Peyer's patch (tissue), 4 donors: ENCODE measurements around the gene PRKCZ. TPM values are rescaled to one million over a fixed set of nuclear protein-coding genes. Genes with fewer than 3 reads are reported as not detected.

Experiments used
- DNase-seq, 3 donors: peaks; one replicate each; pipeline ENCODE4 v3.0.0-alpha.2; 2017 to 2019
- H3K27ac ChIP-seq, 4 donors: fragments of 200-600 bp; sonication (generic); one replicate each; pipeline ENCODE4 v1.5.1; 2016 to 2019
- H3K27me3 ChIP-seq, 2 donors: fragments of 200-600 bp; sonication (generic); one replicate each; pipeline ENCODE4 v1.5.1; 2019
- H3K36me3 ChIP-seq, 3 donors: fragments of 200-600 bp; sonication (generic); one replicate each; pipeline ENCODE4 v1.5.1; 2016 to 2019
- H3K4me1 ChIP-seq, 4 donors: fragments of 200-600 bp; sonication (generic); one replicate each; pipeline ENCODE4 v1.5.1; 2016 to 2019
- H3K4me3 ChIP-seq, 4 donors: fragments of 200-600 bp; sonication (generic); 1 replicate in 3 of 4; 2 replicates in 1 of 4; pipeline ENCODE4 v1.5.1; 2016 to 2019; ENCODE audit warnings: mild to moderate bottlenecking in 1 of 4
- H3K9me3 ChIP-seq, 4 donors: fragments of 200-600 bp; sonication (generic); one replicate each; pipeline ENCODE4 v1.5.1; 2016 to 2019; ENCODE audit warnings: mild to moderate bottlenecking in 1 of 4
- POLR2A ChIP-seq, 2 donors: fragments of 450-650 bp; IDR thresholded peaks; one replicate each; pipeline ENCODE4 v1.5.1; 2017; ENCODE audit warnings: antibody characterized with exemption in 2 of 2, mild to moderate bottlenecking in 2 of 2, moderate library complexity in 2 of 2
- total RNA-seq, 4 donors: library from RNA; depleted of rRNA; stranded (reverse); fragments of >200 nt; gene quantifications; one replicate each; pipeline ENCODE4 v1.1.0, GENCODE V29; 2016
- TF ChIP-seq, protein P1 (sequence below), 6 experiments: fragments of 450-650 bp in 4 of 6; fragments of 200-600 bp in 2 of 6; sonication (generic) in 1 of 6; IDR thresholded peaks; one replicate each; pipeline ENCODE4 v1.5.1; 2017 to 2019; ENCODE audit warnings: antibody characterized with exemption in 6 of 6, mild to moderate bottlenecking in 3 of 6, moderate library complexity in 1 of 6

PRKCZ gene
- total RNA-seq, 4 donors from 2014 or later, result 51.2 to 105 (median 93.6) TPM

DNA sequence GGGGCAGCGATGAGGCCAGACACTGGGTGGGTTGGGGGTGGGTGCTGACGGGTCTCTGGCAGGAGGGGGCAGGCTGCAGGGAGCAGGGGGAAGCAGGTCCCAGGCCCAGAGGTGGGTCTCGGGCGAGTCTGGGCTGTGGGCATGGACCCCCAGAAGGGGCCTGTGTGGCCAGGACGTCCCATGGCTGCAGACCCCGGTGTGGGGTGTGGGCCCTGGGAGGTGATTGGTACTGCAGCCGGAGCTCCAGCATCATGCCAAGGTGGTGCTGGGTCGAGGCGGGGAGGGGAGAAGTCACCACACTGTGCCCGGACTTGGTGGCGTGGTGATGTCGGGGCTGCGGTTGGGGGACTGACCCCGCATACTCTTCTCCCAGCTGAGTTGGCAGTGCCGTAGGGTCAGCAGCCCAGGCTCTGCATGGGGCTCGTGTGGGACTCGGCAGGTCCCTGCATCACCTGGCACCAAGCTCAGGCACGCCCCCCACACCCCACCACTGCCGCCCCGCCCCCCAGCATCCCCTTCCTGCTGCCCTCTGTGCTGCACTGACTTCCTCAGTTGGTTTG, 31.2 kb downstream of the PRKCZ start:
- Histone ChIP-seq H3K27ac (no peak overlapping the region), H3K9me3 (peaks cover 0 to 22% (median 7%) of the 10 kb centered on the region in 4 donors), H3K4me1 (no peaks in the 10 kb centered on the region), H3K27me3 (no peaks in the 10 kb centered on the region), H3K36me3 (peaks cover 0 to 22% (median 0%) of the 10 kb centered on the region in 3 donors), H3K4me3 (no peak overlapping the region)
- TF ChIP-seq POLR2A (IDR thresholded peaks at IDR 0.05), result no peak
- TF ChIP-seq, protein P1, sequence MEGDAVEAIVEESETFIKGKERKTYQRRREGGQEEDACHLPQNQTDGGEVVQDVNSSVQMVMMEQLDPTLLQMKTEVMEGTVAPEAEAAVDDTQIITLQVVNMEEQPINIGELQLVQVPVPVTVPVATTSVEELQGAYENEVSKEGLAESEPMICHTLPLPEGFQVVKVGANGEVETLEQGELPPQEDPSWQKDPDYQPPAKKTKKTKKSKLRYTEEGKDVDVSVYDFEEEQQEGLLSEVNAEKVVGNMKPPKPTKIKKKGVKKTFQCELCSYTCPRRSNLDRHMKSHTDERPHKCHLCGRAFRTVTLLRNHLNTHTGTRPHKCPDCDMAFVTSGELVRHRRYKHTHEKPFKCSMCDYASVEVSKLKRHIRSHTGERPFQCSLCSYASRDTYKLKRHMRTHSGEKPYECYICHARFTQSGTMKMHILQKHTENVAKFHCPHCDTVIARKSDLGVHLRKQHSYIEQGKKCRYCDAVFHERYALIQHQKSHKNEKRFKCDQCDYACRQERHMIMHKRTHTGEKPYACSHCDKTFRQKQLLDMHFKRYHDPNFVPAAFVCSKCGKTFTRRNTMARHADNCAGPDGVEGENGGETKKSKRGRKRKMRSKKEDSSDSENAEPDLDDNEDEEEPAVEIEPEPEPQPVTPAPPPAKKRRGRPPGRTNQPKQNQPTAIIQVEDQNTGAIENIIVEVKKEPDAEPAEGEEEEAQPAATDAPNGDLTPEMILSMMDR (IDR thresholded peaks at IDR 0.05), result no peak
- DNase-seq, result no peak

DNA sequence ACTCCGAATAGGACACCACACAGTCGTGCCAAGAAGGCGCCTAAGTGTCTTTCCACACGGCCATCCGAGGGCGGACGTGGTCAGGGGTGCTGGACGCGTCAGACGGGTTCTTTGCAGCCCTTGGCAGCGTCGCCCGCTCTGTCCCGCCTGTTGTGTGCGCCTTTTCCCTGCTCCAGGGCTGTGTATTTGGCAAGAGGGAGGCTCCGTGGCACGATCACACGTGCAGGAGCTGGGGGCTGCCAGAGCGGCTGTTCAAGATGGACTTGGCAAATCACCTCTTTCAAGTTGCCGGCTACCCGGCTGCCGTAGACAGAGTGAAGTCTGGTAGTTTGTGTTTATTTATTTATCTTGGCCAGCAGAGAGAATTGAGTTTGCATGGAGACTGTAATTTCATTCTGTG, 31.9 kb downstream of the PRKCZ start:
- Histone ChIP-seq H3K27me3 (no peaks in the 10 kb centered on the region), H3K9me3 (peaks cover 0 to 18% (median 7%) of the 10 kb centered on the region in 4 donors), H3K4me1 (no peaks in the 10 kb centered on the region), H3K36me3 (peaks cover 0 to 17% (median 0%) of the 10 kb centered on the region in 3 donors), H3K4me3 (no peak overlapping the region), H3K27ac (no peak overlapping the region)
- TF ChIP-seq, protein P1 (IDR thresholded peaks at IDR 0.05), result no peak
- TF ChIP-seq POLR2A (IDR thresholded peaks at IDR 0.05), result no peak
- DNase-seq, result no peak

DNA sequence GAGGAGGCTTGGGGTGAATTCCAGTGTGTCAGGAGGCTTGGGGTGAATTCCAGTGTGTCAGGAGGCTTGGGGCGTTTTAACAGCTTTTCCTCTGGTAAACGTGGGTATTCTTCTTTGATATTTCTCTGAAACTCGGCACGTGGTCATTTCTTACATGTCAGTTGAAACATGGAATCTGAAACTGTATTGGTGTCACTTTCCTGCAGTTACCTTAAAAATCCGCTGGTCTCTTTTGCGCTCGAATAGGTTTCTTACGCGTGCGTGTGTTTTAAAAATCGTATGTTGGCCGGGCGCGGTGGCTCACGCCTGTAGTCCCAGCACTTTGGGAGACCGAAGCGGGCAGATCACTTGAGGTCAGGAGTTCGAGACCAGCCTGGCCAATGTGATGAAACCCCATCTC, 33.5 kb downstream of the PRKCZ start:
- Histone ChIP-seq H3K27me3 (no peaks in the 10 kb centered on the region), H3K36me3 (peaks cover 0 to 7% (median 0%) of the 10 kb centered on the region in 3 donors), H3K4me1 (no peaks in the 10 kb centered on the region), H3K27ac (no peak overlapping the region), H3K9me3 (peaks cover 0 to 5% (median 2%) of the 10 kb centered on the region in 4 donors), H3K4me3 (no peak overlapping the region)
- no peak for DNase-seq
- no peak for TF ChIP-seq POLR2A (IDR thresholded peaks at IDR 0.05)
- TF ChIP-seq, protein P1 (IDR thresholded peaks at IDR 0.05), result no peak

DNA sequence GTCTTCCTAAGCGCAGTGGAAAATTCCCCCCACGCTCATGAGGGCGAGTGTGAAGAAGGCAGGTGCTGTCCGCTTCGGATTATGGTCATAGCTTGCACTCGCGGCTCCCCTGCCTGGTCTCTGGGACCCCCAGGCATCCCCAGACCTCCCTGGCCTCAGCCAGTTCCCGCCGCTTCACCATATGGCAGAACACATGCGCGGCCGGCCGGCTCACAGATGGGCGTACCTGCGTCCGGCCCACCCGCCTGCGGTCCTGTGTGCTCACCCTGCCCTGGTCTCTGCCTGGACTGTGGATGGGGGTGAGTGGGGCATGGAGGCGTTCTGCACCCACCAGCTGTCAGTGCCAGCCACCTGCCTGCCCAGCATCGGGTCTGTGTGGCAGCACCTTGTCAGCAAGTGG, 34.1 kb downstream of the PRKCZ start:
- Histone ChIP-seq H3K36me3 (peaks cover 0 to 7% (median 0%) of the 10 kb centered on the region in 3 donors), H3K27ac (no peak overlapping the region), H3K4me3 (no peak overlapping the region), H3K27me3 (no peaks in the 10 kb centered on the region), H3K9me3 (peaks cover 0 to under 1% (median 0%) of the 10 kb centered on the region in 4 donors), H3K4me1 (no peaks in the 10 kb centered on the region)
- TF ChIP-seq, protein P1 (IDR thresholded peaks at IDR 0.05), result no peak
- DNase-seq, result no peak

DNA sequence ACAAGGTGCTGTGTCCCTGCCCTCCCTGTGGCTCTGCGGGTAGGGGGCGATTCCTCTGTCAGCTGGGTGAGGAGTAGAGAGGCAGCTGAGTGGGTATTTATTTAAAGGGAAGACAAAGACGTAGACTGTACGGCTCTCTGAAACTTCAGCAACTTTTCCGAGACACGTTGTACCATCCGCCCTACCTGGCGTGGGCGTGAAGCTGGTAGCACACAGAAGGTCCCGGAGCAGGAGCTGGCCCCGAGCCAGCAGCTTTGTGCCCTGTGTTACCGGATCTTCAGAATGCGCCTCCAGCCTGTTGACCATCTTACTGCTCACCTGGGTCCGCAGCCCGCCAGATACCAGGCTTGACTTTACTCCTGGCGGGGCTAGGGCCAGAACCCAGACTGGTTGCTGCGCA, 34.9 kb downstream of the PRKCZ start:
- Histone ChIP-seq H3K9me3 (no peaks in the 10 kb centered on the region), H3K36me3 (peaks cover 0 to 7% (median 0%) of the 10 kb centered on the region in 3 donors), H3K4me1 (no peaks in the 10 kb centered on the region), H3K27ac (no peak overlapping the region), H3K4me3 (no peak overlapping the region), H3K27me3 (no peaks in the 10 kb centered on the region)
- DNase-seq, result no peak
- TF ChIP-seq, protein P1 (IDR thresholded peaks at IDR 0.05), result no peak
- no peak for TF ChIP-seq POLR2A (IDR thresholded peaks at IDR 0.05)
